Epithelial cell of esophagus (primary cell): ENCODE data around the gene CLEC4G.
A peak's percentile ranks its signal among the peaks of the same experiment; 100 is the strongest.

Experiments
- DNase-seq: peaks from one replicate; pipeline ENCODE4 v3.0.0; 2010; ENCODE audit warnings: low read depth
- H3K4me3 ChIP-seq: 2 replicates; pipeline ENCODE4 v1.5.1; 2011; ENCODE audit warnings: mild to moderate bottlenecking, low read length, control low read depth
- CTCF ChIP-seq: IDR thresholded peaks from 2 replicates; pipeline ENCODE4 v1.5.1; 2011; ENCODE audit warnings: low read depth, mild to moderate bottlenecking, low read length, control low read depth, inconsistent platforms; ENCODE audit not compliant: insufficient read depth; ENCODE audit errors: missing control alignments

The CLEC4G gene

GRCh38 chr19:7703332-7703731 is 28.6 kb downstream of the CLEC4G start:
- H3K4me3 ChIP-seq: no peak overlapping the region
- no peak for TF ChIP-seq CTCF
- no peak for DNase-seq

- TF ChIP-seq CTCF: no peak
- H3K4me3 ChIP-seq: no peak within 1 kb of the TSS
- no peak for DNase-seq
Observed at GRCh38 chr19:7701654-7702457, 30.1 kb downstream of the CLEC4G start, which contains the start of gene FCER2. Gene FCER2, minus strand, starts transcription at chr19:7702131. Its CDS starts 2,371 bp downstream, at chr19:7699760.

- no peak for TF ChIP-seq CTCF
- DNase-seq: no peak
- no peak overlapping the region for H3K4me3 ChIP-seq
Observed at GRCh38 chr19:7701049-7701653, 30.8 kb downstream of the CLEC4G start.

- no peak for TF ChIP-seq CTCF
- peak; percentile 61 for DNase-seq
- H3K4me3 ChIP-seq: no peak overlapping the region
Observed at GRCh38 chr19:7699417-7700401, 32.2 kb downstream of the CLEC4G start.

GRCh38 chr19:7699003-7699402 is 32.9 kb downstream of the CLEC4G start:
- DNase-seq: no peak
- TF ChIP-seq CTCF: no peak
- H3K4me3 ChIP-seq: no peak overlapping the region

GRCh38 chr19:7698583-7698982 is 33.3 kb downstream of the CLEC4G start:
- no peak for TF ChIP-seq CTCF
- DNase-seq: no peak
- no peak overlapping the region for H3K4me3 ChIP-seq
